Progenitor cell of endocrine pancreas (in vitro differentiated cells): ENCODE data around the gene TRIM62. TPM values are rescaled to one million over a fixed set of nuclear protein-coding genes. Genes with fewer than 3 reads are reported as not detected.
"Not testable (repeated sequence)": the region's sequence is repeated elsewhere in the genome, so short reads cannot be mapped to it uniquely, and the experiment has no call there.

ENCODE experiments used
- DNase-seq: peaks from one replicate; pipeline ENCODE4 v3.0.0; 2021; ENCODE audit warnings: low spot score; ENCODE audit not compliant: unreplicated experiment
- H3K27ac Mint-ChIP-seq: 2 replicates; pipeline ENCODE4 v1.8.0; 2021; ENCODE audit warnings: mild to moderate bottlenecking, moderate library complexity, mixed read lengths
- H3K27me3 Mint-ChIP-seq: 2 replicates; pipeline ENCODE4 v1.8.0; 2021; ENCODE audit warnings: mixed read lengths
- H3K36me3 Mint-ChIP-seq: 2 replicates; pipeline ENCODE4 v1.8.0; 2022; ENCODE audit warnings: mixed read lengths; ENCODE audit not compliant: insufficient read depth
- H3K4me1 Mint-ChIP-seq: 2 replicates; pipeline ENCODE4 v1.8.0; 2021; ENCODE audit warnings: low read depth, mixed read lengths
- H3K4me3 Mint-ChIP-seq: 2 replicates; pipeline ENCODE4 v1.8.0; 2021; ENCODE audit warnings: low read depth, mild to moderate bottlenecking, moderate library complexity, mixed read lengths
- H3K9me3 Mint-ChIP-seq: 2 replicates; pipeline ENCODE4 v1.8.0; 2021; ENCODE audit warnings: low read depth, mixed read lengths
- CTCF ChIP-seq: fragments of 200-600 bp; sonication (generic); IDR thresholded peaks from one replicate; pipeline ENCODE4 v1.5.0; 2021; ENCODE audit warnings: antibody characterized with exemption, mild to moderate bottlenecking; ENCODE audit not compliant: unreplicated experiment
- total RNA-seq: library from RNA; stranded (reverse); gene quantifications from 2 replicates; pipeline ENCODE4 v1.2.1, GENCODE V29; 2021

The TRIM62 gene
- total RNA-seq, 1 donor from 2014 or later, result 7.4 TPM

- DNase-seq, result no peak
- no peak for TF ChIP-seq CTCF
- Mint-ChIP-seq H3K4me1 (no peaks in the 10 kb centered on the region), H3K9me3 (no peaks in the 10 kb centered on the region), H3K27me3 (peaks cover 8% of the 10 kb centered on the region), H3K4me3 (no peak overlapping the region), H3K36me3 (no peaks in the 10 kb centered on the region), H3K27ac (no peak overlapping the region)
Observed at GRCh38 chr1:33141216-33141615, 40.6 kb downstream of the TRIM62 start.

GRCh38 chr1:33140153-33141149 is 41.4 kb downstream of the TRIM62 start:
- Mint-ChIP-seq H3K9me3 (no peaks in the 10 kb centered on the region), H3K36me3 (no peaks in the 10 kb centered on the region), H3K27me3 (peaks cover 10% of the 10 kb centered on the region), H3K4me3 (no peak overlapping the region), H3K4me1 (no peaks in the 10 kb centered on the region), H3K27ac (no peak overlapping the region)
- no peak for DNase-seq
- no peak for TF ChIP-seq CTCF

DNA sequence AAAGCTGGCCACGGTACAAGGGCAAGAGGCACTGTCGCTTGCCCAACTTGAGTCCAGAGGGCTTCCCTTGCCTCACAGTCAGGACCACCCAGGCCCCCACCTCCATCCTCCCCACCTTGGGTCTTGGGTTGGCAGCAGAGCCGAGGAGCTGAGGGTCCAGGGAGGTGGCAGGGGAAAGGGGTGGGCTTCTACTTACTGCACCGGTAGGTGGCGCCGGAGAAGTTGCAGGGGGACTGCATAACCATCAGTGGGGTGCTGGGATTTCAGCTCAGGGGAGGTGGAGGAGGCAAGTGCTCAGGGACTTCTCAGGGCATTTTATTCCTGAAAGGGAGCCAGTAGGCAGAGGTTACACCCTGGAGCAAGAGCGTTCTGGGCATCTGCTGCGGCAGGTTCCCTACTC is 44.0 kb downstream of the TRIM62 start:
- Mint-ChIP-seq H3K27me3 (peaks cover 13% of the 10 kb centered on the region), H3K4me1 (no peaks in the 10 kb centered on the region), H3K27ac (no peak overlapping the region), H3K4me3 (no peak overlapping the region), H3K36me3 (no peaks in the 10 kb centered on the region), H3K9me3 (no peaks in the 10 kb centered on the region)
- DNase-seq, result peak; percentile 40
- peak; percentile 75 for TF ChIP-seq CTCF

- H3K27ac Mint-ChIP-seq, H3K36me3 Mint-ChIP-seq, H3K9me3 Mint-ChIP-seq, DNase-seq, H3K4me1 Mint-ChIP-seq, H3K4me3 Mint-ChIP-seq: not testable (repeated sequence)
- H3K27me3 Mint-ChIP-seq, result peaks cover 15% of the 10 kb centered on the region
Observed at GRCh38 chr1:33136041-33136440, 45.8 kb downstream of the TRIM62 start.

DNA sequence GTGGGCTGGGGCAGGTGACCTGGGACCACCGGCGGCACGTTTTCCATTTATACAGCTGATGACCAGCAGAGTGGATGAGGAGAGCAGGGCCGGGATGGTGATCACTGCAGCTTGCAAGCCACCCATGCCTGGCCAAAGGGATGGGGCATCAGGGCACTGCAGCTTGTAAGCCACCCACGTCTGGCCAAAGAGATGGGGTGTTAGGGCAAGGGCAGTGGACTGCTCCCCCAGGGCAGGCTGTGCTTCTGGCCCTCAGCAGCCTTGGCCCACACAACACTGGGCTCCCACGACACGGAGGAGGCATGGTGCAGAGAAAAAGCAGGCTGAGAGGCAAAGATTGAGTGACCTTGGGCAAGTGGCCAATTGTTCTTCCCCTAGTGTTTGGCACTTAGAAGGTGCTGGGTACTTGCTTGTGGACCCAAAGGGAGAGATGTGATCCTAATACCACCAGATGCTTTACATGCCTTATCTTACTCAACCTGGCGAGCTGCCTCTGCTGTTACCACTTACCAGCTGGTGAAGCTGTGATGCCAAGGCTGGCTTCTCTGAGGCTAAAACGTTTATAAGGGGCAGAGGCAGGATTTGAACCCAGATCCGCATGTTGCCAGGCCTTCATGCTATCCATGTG is 48.3 kb downstream of the TRIM62 start:
- Mint-ChIP-seq H3K4me1 (no peaks in the 10 kb centered on the region), H3K4me3 (no peak overlapping the region), H3K27ac (no peak overlapping the region), H3K27me3 (peaks cover 20% of the 10 kb centered on the region), H3K36me3 (no peaks in the 10 kb centered on the region), H3K9me3 (no peaks in the 10 kb centered on the region)
- no peak for DNase-seq
- TF ChIP-seq CTCF, result no peak
